Lung (tissue), 12 donors: ENCODE results near the gene POLR2L. TPM values are rescaled to one million over a fixed set of nuclear protein-coding genes. Genes with fewer than 3 reads are reported as not detected.

Source experiments
- ATAC-seq: fragments of 200-7000 bp; cut with Tn5 transposase; one replicate; pipeline ENCODE4 v1.9.1; 2020; ENCODE audit warnings: moderate number of reproducible peaks; ENCODE audit not compliant: insufficient read depth, low FRiP score
- DNase-seq, 3 donors: peaks; one replicate each; pipeline ENCODE4 v3.0.0-alpha.2; 2013 to 2017
- H3K27ac ChIP-seq, 2 donors: one replicate each; pipeline ENCODE4 v1.5.1; 2013; ENCODE audit warnings: mild to moderate bottlenecking in 2 of 2, moderate library complexity in 2 of 2, control low read depth in 1 of 2, inconsistent platforms in 1 of 2, low read depth in 1 of 2, low read length in 1 of 2
- H3K27me3 ChIP-seq, 3 donors: one replicate each; pipeline ENCODE4 v1.5.1; 2013; ENCODE audit warnings: low read length in 2 of 3; ENCODE audit not compliant: control insufficient read depth in 3 of 3, insufficient read depth in 3 of 3
- H3K36me3 ChIP-seq, 4 donors: one replicate each; pipeline ENCODE4 v1.5.1; 2013; ENCODE audit warnings: low read length in 4 of 4, mild to moderate bottlenecking in 1 of 4, moderate library complexity in 1 of 4; ENCODE audit not compliant: control insufficient read depth in 4 of 4, insufficient read depth in 4 of 4
- H3K4me1 ChIP-seq, 5 donors: one replicate each; pipeline ENCODE4 v1.5.1; 2013; ENCODE audit warnings: low read length in 5 of 5, mild to moderate bottlenecking in 2 of 5, moderate library complexity in 1 of 5; ENCODE audit not compliant: control insufficient read depth in 5 of 5, insufficient read depth in 5 of 5
- H3K4me3 ChIP-seq: one replicate; pipeline ENCODE4 v1.5.1; 2013; ENCODE audit warnings: mild to moderate bottlenecking, control low read depth, moderate library complexity
- H3K9ac ChIP-seq, 2 donors: one replicate each; pipeline ENCODE4 v1.5.1; 2013; ENCODE audit warnings: low read length in 2 of 2, control low read depth in 1 of 2; ENCODE audit not compliant: insufficient read depth in 1 of 2
- H3K9me3 ChIP-seq, 4 donors: one replicate each; pipeline ENCODE4 v1.5.1; 2013; ENCODE audit warnings: low read length in 3 of 4, mild to moderate bottlenecking in 1 of 4, moderate library complexity in 1 of 4; ENCODE audit not compliant: control insufficient read depth in 4 of 4, insufficient read depth in 3 of 4
- CTCF ChIP-seq: IDR thresholded peaks from 2 replicates; pipeline ENCODE4 v1.5.1; 2012; ENCODE audit warnings: mild to moderate bottlenecking; ENCODE audit errors: control extremely low read depth, extremely low read depth
- WGBS, 2 donors: extraction: QIAGEN DNeasy Blood & Tissue Kit; methylation state at CpG; one replicate each; pipeline ENCODE4 v1.1.7; 2013; 5-methylcytosine and 5-hydroxymethylcytosine counted together
- polyA plus RNA-seq, 2 donors: library from polyadenylated mRNA; stranded (reverse); fragments of 200-250 nt; gene quantifications; one replicate each; pipeline ENCODE4 v1.2.1, GENCODE V29; 2013
- total RNA-seq, 2 donors: library from RNA; depleted of rRNA in 1 of 2; stranded (reverse); fragments of >200 nt in 1 of 2; gene quantifications; one replicate each; pipeline ENCODE4 v1.2.1, GENCODE V29; 2014 to 2021
- donor health status: control.
- donor health status: control.
- donor health status: Bipolar disorder and iron deficiency.
- donor health status: healthy.
- donor health status: DM: yes; HTN: yes; CAD: no.

POLR2L gene
- total and polyA plus RNA-seq, 4 donors, result 144 to 183 (median 167) TPM

DNA sequence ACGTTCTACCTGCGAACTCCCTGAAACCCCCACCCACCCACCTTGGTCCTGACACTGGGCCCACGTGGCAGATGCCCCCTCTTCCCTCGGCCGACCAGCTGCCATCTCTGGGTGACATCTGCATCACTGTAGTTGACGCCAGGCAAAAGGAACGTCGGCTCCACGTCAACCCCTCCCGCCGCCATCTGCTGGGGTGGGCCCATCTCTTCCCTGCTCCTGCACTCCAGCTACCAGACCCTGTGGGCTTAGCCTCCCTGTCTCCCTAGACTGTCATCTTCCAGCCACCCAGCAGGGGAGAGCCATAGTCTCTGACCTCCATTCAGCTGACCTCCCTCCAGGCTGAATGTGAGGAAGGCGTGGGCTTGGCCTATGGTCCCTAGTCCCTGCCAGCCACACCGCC, 46.9 kb upstream of the POLR2L start:
- DNase-seq (no peak), ATAC-seq (no peak)
- TF ChIP-seq CTCF, result no peak
- H3K27me3 ChIP-seq, result no peaks in the 10 kb centered on the region
- no peak overlapping the region for H3K9ac ChIP-seq
- 93 to 98% methylated on average over 13 of the region's 13 CpGs for WGBS, 2 donors
- no peak overlapping the region for H3K27ac ChIP-seq
- H3K4me3 ChIP-seq, result no peak overlapping the region
- H3K4me1 ChIP-seq, result peaks cover 0 to 12% (median 0%) of the 10 kb centered on the region in 5 donors
- no peaks in the 10 kb centered on the region for H3K9me3 ChIP-seq
- H3K36me3 ChIP-seq, result peaks cover 0 to 29% (median 7%) of the 10 kb centered on the region in 4 donors

DNA sequence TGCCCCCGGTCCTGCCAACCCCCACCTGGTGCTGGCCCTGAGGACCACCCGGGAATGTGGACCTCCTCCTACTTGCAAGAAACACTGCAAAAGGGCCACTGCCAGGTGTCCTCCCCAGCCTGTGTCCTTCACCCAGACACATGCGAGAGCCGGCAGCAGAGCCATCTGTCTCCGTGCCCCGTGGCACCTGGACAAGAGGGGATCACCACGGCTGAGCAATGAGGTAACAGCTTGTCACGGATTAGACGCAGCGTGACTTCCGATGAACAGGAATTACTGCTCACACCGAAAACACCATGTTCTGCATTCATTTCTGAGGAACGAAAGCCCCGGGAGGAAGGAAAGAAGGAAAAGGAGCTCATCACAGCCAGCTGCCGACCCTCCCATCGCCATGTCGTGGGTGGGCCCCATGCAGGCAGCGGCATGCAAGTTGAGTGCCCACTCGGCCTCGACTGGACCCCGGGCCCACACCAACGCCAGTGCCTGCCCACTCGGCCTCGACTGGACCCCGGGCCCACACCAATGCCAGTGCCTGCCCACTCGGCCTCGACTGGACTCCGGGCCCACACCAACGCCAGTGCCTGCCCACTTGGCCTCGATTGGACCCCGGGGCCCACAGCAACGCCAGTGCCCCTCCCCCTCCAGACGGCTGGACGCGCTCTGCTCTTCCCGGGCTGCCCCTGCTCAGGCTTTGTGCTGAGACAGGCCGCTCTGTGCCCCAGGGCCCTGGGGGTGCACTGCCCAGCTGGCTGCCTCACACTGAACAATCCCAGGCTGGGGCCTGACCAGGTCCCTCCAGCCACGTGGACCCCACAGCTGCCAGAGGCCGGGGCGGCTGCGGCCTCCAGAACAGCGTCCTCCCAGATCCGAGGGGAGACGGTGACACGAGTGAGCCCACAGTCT, 46.2 kb upstream of the POLR2L start:
- TF ChIP-seq CTCF, result no peak
- no peak overlapping the region for H3K9ac ChIP-seq
- H3K4me3 ChIP-seq, result no peak overlapping the region
- no peaks in the 10 kb centered on the region for H3K9me3 ChIP-seq
- 90 to 91% methylated on average over 45 of the region's 45 CpGs for WGBS, 2 donors
- DNase-seq, result no peak
- no peak overlapping the region for H3K27ac ChIP-seq
- H3K4me1 ChIP-seq, result peaks cover 0 to 12% (median 0%) of the 10 kb centered on the region in 5 donors
- ATAC-seq, result no peak
- H3K36me3 ChIP-seq, result peaks cover 0 to 34% (median 7%) of the 10 kb centered on the region in 4 donors
- no peaks in the 10 kb centered on the region for H3K27me3 ChIP-seq

DNA sequence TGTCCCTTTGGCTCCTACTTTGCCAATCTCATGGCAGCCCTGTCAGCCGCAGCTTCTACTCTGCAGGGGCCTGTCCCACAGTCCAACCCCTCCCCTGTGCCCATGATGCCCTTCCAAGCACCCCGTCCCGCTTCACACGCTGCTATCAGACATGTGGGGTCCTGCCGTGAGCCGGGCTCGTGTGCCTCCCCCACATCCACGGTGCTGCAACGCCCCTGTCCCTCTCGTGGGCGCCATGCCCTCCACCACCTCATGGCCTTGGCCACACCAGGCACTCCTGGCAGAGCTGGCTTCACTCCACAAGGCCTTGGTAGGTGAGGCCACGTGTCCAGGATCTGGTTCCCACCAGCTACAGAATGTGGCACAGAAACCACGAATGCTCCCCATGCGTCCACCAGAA, 45.3 kb upstream of the POLR2L start:
- ATAC-seq, result no peak

More for the DNA sequence above, 45.3 kb upstream of the POLR2L start:
- TF ChIP-seq CTCF, result no peak
- peaks cover 0 to 43% (median 7%) of the 10 kb centered on the region in 4 donors for H3K36me3 ChIP-seq
- DNase-seq, result no peak
- H3K4me3 ChIP-seq, result no peak overlapping the region
- H3K9me3 ChIP-seq, result no peaks in the 10 kb centered on the region
- no peak overlapping the region for H3K27ac ChIP-seq
- H3K27me3 ChIP-seq, result no peaks in the 10 kb centered on the region
- peaks cover 0 to 12% (median 0%) of the 10 kb centered on the region in 5 donors for H3K4me1 ChIP-seq
- WGBS, 2 donors, result 95 to 97% methylated on average over 14 of the region's 14 CpGs
- H3K9ac ChIP-seq, result no peak overlapping the region
